Retinal pigment epithelial cell (primary cell): ENCODE data around the gene CNTNAP2.

Source experiments
- DNase-seq: peaks from one replicate; pipeline ENCODE4 v3.0.0-alpha.2; 2010; ENCODE audit warnings: low read depth
- H3K4me3 ChIP-seq: 2 replicates; pipeline ENCODE4 v1.5.1; 2011; ENCODE audit warnings: mild to moderate bottlenecking, low read length, control low read depth, moderate library complexity
- CTCF ChIP-seq: conservative IDR thresholded peaks from 2 replicates; pipeline ENCODE4 v1.5.1; 2011; ENCODE audit warnings: low read depth, low read length, control low read depth, inconsistent platforms

Gene CNTNAP2

GRCh38 chr7:147861945-147862344 lies 1745.3 kb downstream of the CNTNAP2 start:
- DNase-seq: no peak
- no peak overlapping the region for H3K4me3 ChIP-seq
- TF ChIP-seq CTCF: no peak

- DNase-seq: no peak
- H3K4me3 ChIP-seq: no peak overlapping the region
- TF ChIP-seq CTCF: no peak
Observed at GRCh38 chr7:147869456-147869855, 1752.9 kb downstream of the CNTNAP2 start.

GRCh38 chr7:147878912-147879661 lies 1762.5 kb downstream of the CNTNAP2 start:
- no peak overlapping the region for H3K4me3 ChIP-seq
- no peak for DNase-seq
- no peak for TF ChIP-seq CTCF

GRCh38 chr7:147885869-147886268 lies 1769.3 kb downstream of the CNTNAP2 start:
- no peak overlapping the region for H3K4me3 ChIP-seq
- no peak for DNase-seq
- no peak for TF ChIP-seq CTCF

- no peak overlapping the region for H3K4me3 ChIP-seq
- DNase-seq: no peak
- peak; percentile 1 for TF ChIP-seq CTCF
Observed at GRCh38 chr7:147894271-147894670, 1777.7 kb downstream of the CNTNAP2 start.

- TF ChIP-seq CTCF: no peak
- no peak overlapping the region for H3K4me3 ChIP-seq
- DNase-seq: no peak
Observed at GRCh38 chr7:147896121-147896520, 1779.5 kb downstream of the CNTNAP2 start.

GRCh38 chr7:147903536-147904218 lies 1787.1 kb downstream of the CNTNAP2 start:
- TF ChIP-seq CTCF: no peak
- no peak overlapping the region for H3K4me3 ChIP-seq
- DNase-seq: no peak
